Lung (tissue), 12 donors: ENCODE results near the gene KLHL28. TPM values are rescaled to one million over a fixed set of nuclear protein-coding genes. Genes with fewer than 3 reads are reported as not detected.

ENCODE experiments used
- ATAC-seq: fragments of 200-7000 bp; cut with Tn5 transposase; one replicate; pipeline ENCODE4 v1.9.1; 2020; ENCODE audit warnings: moderate number of reproducible peaks; ENCODE audit not compliant: insufficient read depth, low FRiP score
- DNase-seq, 3 donors: peaks; one replicate each; pipeline ENCODE4 v3.0.0-alpha.2; 2013 to 2017
- H3K27ac ChIP-seq, 2 donors: one replicate each; pipeline ENCODE4 v1.5.1; 2013; ENCODE audit warnings: mild to moderate bottlenecking in 2 of 2, moderate library complexity in 2 of 2, control low read depth in 1 of 2, inconsistent platforms in 1 of 2, low read depth in 1 of 2, low read length in 1 of 2
- H3K27me3 ChIP-seq, 3 donors: one replicate each; pipeline ENCODE4 v1.5.1; 2013; ENCODE audit warnings: low read length in 2 of 3; ENCODE audit not compliant: control insufficient read depth in 3 of 3, insufficient read depth in 3 of 3
- H3K36me3 ChIP-seq, 4 donors: one replicate each; pipeline ENCODE4 v1.5.1; 2013; ENCODE audit warnings: low read length in 4 of 4, mild to moderate bottlenecking in 1 of 4, moderate library complexity in 1 of 4; ENCODE audit not compliant: control insufficient read depth in 4 of 4, insufficient read depth in 4 of 4
- H3K4me1 ChIP-seq, 5 donors: one replicate each; pipeline ENCODE4 v1.5.1; 2013; ENCODE audit warnings: low read length in 5 of 5, mild to moderate bottlenecking in 2 of 5, moderate library complexity in 1 of 5; ENCODE audit not compliant: control insufficient read depth in 5 of 5, insufficient read depth in 5 of 5
- H3K4me3 ChIP-seq: one replicate; pipeline ENCODE4 v1.5.1; 2013; ENCODE audit warnings: mild to moderate bottlenecking, control low read depth, moderate library complexity
- H3K9ac ChIP-seq, 2 donors: one replicate each; pipeline ENCODE4 v1.5.1; 2013; ENCODE audit warnings: low read length in 2 of 2, control low read depth in 1 of 2; ENCODE audit not compliant: insufficient read depth in 1 of 2
- H3K9me3 ChIP-seq, 4 donors: one replicate each; pipeline ENCODE4 v1.5.1; 2013; ENCODE audit warnings: low read length in 3 of 4, mild to moderate bottlenecking in 1 of 4, moderate library complexity in 1 of 4; ENCODE audit not compliant: control insufficient read depth in 4 of 4, insufficient read depth in 3 of 4
- WGBS, 2 donors: extraction: QIAGEN DNeasy Blood & Tissue Kit; methylation state at CpG; one replicate each; pipeline ENCODE4 v1.1.7; 2013; 5-methylcytosine and 5-hydroxymethylcytosine counted together
- polyA plus RNA-seq, 2 donors: library from polyadenylated mRNA; stranded (reverse); fragments of 200-250 nt; gene quantifications; one replicate each; pipeline ENCODE4 v1.2.1, GENCODE V29; 2013
- total RNA-seq, 2 donors: library from RNA; depleted of rRNA in 1 of 2; stranded (reverse); fragments of >200 nt in 1 of 2; gene quantifications; one replicate each; pipeline ENCODE4 v1.2.1, GENCODE V29; 2014 to 2021
- TF ChIP-seq, protein P1 (sequence below): IDR thresholded peaks from 2 replicates; pipeline ENCODE4 v1.5.1; 2012; ENCODE audit warnings: mild to moderate bottlenecking; ENCODE audit errors: control extremely low read depth, extremely low read depth
- donor health status: control.
- donor health status: control.
- donor health status: Bipolar disorder and iron deficiency.
- donor health status: healthy.
- donor health status: DM: yes; HTN: yes; CAD: no.

The KLHL28 gene
- total and polyA plus RNA-seq, 4 donors: 2.6 to 29.0 (median 9.5) TPM

DNA sequence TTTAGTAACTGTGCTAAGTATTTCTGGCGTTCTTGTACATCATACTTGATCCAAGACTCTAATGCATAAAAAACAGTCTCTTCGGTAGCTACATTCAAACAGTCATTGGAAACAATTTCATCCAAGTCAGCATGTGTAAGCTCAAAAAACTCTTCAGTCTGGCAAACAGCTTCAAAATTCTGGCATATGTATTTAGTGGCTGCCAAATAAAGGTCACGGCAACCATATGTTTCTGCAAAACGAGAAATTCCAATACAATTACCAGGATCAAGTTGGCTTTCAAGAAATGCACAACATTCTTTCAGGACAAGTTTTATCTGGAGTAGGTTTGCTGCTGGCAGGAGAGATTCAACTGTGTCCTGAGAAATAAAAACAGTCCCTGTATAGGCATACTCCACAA is 16.5 kb downstream of the KLHL28 start:
- Histone ChIP-seq H3K27ac (no peak overlapping the region), H3K4me1 (no peaks in the 10 kb centered on the region), H3K9me3 (peaks cover 0 to 3% (median 0%) of the 10 kb centered on the region in 4 donors), H3K9ac (no peak overlapping the region), H3K36me3 (peaks cover 4 to 33% (median 16%) of the 10 kb centered on the region in 4 donors), H3K4me3 (no peak overlapping the region), H3K27me3 (no peaks in the 10 kb centered on the region)
- WGBS, 2 donors: 89 to 93% methylated on average over 4 of the region's 4 CpGs
- DNase-seq (no peak), ATAC-seq (no peak)
- TF ChIP-seq, protein P1, sequence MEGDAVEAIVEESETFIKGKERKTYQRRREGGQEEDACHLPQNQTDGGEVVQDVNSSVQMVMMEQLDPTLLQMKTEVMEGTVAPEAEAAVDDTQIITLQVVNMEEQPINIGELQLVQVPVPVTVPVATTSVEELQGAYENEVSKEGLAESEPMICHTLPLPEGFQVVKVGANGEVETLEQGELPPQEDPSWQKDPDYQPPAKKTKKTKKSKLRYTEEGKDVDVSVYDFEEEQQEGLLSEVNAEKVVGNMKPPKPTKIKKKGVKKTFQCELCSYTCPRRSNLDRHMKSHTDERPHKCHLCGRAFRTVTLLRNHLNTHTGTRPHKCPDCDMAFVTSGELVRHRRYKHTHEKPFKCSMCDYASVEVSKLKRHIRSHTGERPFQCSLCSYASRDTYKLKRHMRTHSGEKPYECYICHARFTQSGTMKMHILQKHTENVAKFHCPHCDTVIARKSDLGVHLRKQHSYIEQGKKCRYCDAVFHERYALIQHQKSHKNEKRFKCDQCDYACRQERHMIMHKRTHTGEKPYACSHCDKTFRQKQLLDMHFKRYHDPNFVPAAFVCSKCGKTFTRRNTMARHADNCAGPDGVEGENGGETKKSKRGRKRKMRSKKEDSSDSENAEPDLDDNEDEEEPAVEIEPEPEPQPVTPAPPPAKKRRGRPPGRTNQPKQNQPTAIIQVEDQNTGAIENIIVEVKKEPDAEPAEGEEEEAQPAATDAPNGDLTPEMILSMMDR: no peak

DNA sequence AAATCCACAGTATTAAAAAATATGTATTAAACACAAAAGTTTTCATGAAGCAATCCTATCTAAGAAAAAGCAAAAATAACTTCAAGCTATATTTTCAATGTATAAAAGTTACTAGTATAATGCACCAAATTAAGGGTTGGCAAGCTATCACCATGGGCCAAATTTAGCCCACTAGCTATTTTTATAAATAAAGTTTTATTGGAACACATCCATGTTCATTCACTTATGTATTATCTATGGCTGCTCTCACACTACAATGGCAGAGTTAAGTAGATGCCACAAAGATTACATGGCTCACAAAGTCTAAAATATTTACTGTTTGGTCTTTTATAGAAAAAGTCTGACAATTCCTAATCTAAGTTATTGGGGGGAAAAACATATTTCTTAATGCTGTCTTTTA is 17.6 kb downstream of the KLHL28 start:
- DNase-seq (no peak), ATAC-seq (no peak)
- H3K36me3 ChIP-seq: peaks cover 4 to 41% (median 21%) of the 10 kb centered on the region in 4 donors
- H3K4me3 ChIP-seq: no peak overlapping the region
- TF ChIP-seq, protein P1: no peak
- no peaks in the 10 kb centered on the region for H3K4me1 ChIP-seq
- no peak overlapping the region for H3K9ac ChIP-seq
- H3K27me3 ChIP-seq: no peaks in the 10 kb centered on the region
- H3K9me3 ChIP-seq: peaks cover 0 to 3% (median 0%) of the 10 kb centered on the region in 4 donors
- no peak overlapping the region for H3K27ac ChIP-seq

DNA sequence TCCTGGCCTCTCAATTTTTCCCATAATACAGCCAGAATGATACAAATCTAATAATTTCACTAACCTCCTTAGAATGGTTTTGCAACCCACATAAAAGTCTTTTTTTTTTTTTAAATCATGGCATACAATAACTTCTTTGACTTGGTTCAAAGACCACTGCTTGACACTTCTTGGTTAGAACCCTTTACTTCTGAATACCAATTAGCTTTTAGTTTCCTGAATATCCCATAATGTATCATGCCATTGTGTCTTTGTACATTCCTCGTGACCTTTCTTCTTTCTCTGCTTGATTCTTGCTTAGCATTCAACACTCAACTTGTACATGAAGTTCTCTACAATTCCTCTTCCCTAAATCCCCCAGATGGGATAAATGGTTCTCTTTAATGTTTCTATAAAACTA is 19.3 kb downstream of the KLHL28 start:
- Histone ChIP-seq H3K27ac (no peak overlapping the region), H3K36me3 (peaks cover 10 to 46% (median 25%) of the 10 kb centered on the region in 4 donors), H3K4me3 (no peak overlapping the region), H3K9me3 (peaks cover 0 to 3% (median 0%) of the 10 kb centered on the region in 4 donors), H3K4me1 (no peaks in the 10 kb centered on the region), H3K9ac (no peak overlapping the region), H3K27me3 (no peaks in the 10 kb centered on the region)
- DNase-seq: no peak
- ATAC-seq: no peak
- TF ChIP-seq, protein P1: no peak
- WGBS, 2 donors: 96 to 100% methylated on average over 1 of the region's 1 CpG

DNA sequence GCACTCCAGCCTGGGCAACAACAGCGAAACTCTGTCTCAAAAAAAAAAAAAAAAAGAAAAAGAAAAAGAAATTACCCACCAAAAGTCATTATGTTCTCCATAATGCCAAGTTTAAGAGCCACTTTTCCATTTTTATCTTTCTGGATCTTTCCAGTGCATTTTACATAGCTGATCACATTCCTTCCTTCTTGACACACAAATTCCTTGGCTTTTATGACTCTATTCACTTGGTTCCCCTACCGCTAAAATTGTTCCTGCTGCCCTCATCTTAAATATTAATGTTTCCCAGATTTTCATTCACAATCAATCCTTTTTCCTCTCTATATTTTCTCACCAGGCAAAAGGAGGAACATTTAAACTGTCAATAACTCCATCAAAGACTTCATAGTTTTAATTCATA is 20.2 kb downstream of the KLHL28 start:
- H3K9ac ChIP-seq: no peak overlapping the region
- 98 to 100% methylated on average over 1 to 2 of the region's 2 CpGs for WGBS, 2 donors
- no peaks in the 10 kb centered on the region for H3K4me1 ChIP-seq
- H3K27ac ChIP-seq: no peak overlapping the region
- DNase-seq (no peak), ATAC-seq (no peak)
- peaks cover 10 to 41% (median 24%) of the 10 kb centered on the region in 4 donors for H3K36me3 ChIP-seq
- H3K4me3 ChIP-seq: no peak overlapping the region
- no peaks in the 10 kb centered on the region for H3K27me3 ChIP-seq
- TF ChIP-seq, protein P1: no peak
- no peaks in the 10 kb centered on the region for H3K9me3 ChIP-seq
